Measurements from ENCODE around the gene MMP7. TPM values are rescaled to one million over a fixed set of nuclear protein-coding genes. Genes with fewer than 3 reads are reported as not detected.

Gene MMP7, protein sequence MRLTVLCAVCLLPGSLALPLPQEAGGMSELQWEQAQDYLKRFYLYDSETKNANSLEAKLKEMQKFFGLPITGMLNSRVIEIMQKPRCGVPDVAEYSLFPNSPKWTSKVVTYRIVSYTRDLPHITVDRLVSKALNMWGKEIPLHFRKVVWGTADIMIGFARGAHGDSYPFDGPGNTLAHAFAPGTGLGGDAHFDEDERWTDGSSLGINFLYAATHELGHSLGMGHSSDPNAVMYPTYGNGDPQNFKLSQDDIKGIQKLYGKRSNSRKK
- under 1 TPM in 4 of 5 donors, not detected in 1; 0.38 to 0.84 (median 0.70) TPM for polyA plus RNA-seq (ENCODE audit: insufficient read depth in 1 of 5, insufficient read length in 5 of 5, low replicate concordance in 1 of 5)
- long read RNA-seq, donor 1: 0 reads
- long read RNA-seq, donor 2: 0 reads
- long read RNA-seq, donor 3: 0 reads
- long read RNA-seq, donor 4: 0 reads
- long read RNA-seq, donor 5: 0 reads
- long read RNA-seq, donor 6: 0 reads
- long read RNA-seq, donor 7: 0 reads
- long read RNA-seq, donor 8: 0 reads

DNA sequence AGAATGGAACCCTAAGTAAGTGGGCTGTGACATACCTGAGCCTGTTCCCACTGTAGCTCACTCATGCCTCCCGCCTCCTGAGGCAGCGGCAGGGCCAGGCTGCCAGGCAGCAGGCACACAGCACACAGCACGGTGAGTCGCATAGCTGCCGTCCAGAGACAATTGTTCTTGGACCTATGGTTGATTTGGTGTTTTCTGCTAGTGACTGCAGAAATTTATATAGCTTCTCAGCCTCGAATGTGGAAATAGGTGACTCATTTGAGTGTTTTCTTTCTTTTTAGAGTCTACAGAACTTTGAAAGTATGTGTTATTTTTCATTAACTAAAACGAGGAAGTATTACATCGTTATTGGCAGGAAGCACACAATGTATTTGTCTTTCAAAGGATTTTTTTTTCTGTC is at the start of gene MMP7:
MMP7 (minus strand) TSS at position 190 of the 400 bp plus-strand sequence; CDS start at position 143, 47 bp downstream.
- no peak for DNase-seq

DNA sequence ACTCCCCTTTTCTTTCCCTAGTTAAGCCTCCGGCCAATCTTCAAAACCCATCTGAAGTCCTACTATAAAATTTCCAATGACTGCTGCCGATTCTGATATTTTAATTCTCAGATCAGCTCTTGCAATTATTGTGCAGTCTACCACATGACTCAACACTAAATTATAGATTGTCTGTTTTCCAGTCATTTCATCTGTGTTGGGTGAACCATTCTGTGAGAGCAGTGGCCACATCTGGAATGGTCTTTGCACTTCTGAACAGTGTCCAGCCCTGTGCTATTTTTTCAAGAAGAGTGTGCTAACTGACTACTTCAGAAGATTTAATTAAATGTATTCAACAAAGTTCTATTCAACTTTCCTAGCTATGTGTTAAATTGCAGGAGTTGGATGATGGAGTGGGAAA is 47.2 kb upstream of the MMP7 start:
- DNase-seq: no peak

DNA sequence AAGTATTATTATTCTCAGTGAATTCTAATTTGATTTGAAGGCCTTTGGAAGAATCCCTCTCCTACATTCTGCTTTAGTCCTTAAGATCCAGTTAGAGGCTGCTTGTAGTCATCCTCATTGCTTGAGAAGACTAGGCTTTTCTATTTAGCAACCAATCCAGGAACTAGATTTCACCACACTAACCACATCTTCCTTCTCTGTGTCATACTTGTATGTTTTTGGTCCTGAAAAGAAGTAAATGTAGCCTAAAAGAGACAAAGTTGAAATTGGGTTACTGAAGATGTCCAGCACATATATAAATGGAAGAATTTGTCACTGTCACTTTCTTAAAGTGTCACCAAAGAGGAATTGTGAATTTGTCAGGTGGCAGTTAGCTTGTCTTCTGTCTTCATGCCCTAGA is 46.6 kb upstream of the MMP7 start:
- no peak for DNase-seq

DNA sequence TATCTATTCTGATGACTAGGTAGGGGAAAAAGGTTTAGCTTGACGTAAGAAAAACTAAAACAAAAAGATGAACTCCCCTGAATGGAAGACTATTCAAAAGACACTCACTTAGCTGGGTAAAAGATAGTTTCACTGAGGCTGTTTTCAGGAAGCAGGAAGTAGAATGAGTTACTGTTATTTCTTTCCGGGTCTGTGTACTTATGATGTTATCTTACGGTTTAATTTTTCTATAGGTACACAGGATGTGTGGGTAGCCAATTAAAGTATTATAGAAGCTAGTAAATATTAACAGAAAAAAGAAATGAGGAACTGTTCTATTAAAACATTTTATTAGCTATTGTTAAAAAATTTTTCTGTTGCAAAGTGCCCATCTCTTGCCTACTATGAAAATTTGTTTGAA is 45.8 kb upstream of the MMP7 start:
- no peak for DNase-seq

DNA sequence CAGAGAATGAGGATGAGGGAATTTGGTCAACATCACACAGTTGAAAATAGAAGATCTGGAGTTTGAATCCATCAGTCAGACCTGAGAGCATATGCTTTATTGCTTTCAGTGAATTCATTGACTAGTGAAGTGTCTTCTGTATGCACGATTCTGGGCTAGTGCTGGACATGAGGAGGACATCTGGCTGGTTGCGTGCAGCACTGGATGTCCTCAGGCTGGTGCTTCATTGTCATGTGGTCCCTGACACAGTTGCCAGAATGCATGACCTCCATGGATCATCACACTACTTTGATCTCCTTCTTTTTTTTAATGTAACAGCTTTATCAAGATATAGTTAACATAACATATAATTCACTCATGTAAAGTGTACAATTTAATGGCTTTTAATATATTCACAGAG is 44.5 kb upstream of the MMP7 start:
- no peak for DNase-seq

DNA sequence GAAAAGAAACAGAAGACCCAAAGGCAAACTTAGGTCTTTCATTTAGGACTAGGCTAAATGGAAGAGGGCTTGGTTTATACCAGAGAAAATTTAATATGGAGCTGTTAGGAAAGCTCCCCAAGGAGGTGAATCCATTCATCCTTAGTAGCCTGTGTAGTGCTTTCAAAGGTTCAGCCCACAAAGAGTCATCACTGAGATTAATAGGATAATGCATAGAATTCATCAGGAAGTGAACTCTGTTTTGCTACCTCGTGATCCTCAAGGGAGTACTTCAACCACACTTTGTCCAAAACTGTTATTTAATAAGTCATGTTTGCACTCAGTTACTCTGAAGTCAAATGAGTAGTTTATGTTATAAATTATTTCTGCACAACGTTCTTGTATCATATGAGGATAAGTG is 43.3 kb upstream of the MMP7 start:
- DNase-seq: no peak

DNA sequence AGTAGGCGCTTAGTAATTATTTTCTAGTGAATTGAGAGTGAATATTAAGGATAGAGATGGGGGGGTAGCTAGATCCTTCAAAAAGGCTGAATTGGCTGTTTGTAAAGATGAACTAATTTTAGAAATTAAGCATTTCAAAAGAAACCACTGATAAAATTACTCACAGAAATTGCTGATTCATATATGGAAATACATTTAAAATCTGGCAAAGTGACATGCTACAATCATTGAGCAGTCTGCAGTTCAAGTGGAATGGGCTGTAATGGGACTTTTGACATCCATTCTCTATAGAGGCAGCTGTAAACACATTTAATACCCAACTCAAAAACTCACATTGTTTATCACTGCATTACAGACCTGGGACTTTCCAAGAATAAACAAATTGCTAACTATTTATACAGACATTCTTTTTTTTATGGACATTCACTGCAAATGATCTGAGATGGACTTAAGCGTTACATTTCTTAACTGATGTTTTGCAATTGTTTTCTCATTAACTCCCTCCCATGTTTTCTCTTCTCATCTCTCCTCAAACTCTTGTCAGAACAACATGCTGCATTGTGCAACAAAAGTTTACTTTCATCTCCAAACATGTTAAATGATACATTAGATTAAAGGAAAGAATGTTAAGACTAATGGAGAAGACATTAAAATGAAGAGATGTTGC is 42.1 kb upstream of the MMP7 start:
- peak; percentile 27 to 32 for DNase-seq

DNA sequence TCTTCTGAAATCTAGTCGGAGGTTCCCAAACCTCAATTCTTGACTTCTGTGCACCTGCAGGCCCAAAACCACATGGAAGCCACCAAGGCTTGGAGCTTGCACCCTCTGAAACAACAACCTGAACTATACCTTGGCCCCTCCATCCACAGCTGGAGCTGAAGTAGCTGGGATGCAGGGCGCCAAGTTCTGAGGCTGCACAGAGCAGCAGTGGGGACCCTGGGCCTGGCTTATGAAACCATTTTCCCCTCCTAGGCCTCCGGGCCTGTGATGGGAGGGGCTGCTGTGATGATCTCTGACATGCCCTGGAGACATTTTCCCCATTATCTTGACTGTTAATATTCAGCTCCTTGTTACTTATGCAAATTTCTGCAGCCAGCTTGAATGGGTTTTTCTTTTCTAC is 38.3 kb upstream of the MMP7 start:
- no peak for DNase-seq

DNA sequence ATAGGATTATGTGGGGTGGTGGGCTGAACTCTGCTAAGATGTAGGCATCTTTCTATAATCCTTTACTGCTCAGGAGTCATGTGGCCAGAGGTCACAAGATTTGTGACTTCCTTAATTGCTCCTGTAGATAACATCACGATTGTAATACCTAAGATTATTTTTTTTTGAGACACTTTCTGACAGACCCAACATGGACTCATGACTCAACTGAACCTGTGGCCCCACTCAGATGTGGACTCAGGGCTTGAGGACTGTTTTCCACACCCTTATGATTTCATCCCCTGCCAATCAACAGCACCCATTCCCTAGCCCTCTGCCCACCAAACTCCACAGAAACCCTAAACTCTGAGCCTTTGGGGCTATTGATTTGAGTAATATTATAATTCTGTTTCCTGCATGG is 35.6 kb upstream of the MMP7 start:
- no peak for DNase-seq

DNA sequence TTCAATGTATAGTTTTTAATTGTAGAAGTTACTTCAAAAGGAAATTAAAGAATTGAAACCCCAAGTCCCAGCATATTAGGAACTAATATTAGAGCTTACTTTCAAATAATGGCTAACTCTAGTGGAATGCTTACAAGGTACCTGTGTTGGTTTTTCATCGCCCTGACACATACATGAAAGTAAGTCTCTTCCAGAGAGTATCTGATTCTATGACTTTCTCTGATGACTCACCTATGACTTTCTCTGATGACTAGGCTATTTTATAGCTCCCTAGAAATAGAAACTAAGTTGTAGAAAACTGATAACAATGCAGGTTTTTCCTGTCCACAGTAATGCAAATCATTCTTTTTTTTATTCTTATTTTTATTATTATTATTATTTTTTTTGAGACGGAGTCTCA is 33.6 kb upstream of the MMP7 start:
- no peak for DNase-seq

DNA sequence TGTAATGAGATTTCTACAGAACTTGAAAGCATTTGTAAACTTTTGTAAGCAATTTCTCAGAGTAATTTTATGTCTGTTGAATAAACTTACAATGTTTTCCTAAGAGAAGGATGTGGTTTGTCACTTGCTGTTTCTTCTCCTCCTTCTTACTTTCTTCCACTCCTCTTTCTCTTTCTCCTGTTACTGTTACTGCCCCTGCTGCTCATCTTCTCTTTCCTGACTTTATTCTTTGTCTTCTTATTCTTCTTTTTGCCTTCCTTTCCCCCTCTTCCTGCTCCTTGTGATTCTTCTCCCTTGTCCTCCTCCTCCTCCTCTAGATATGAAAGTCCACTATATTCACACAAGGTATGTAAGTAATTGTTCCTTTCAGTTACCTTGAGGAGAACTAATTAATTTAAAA is 31.1 kb upstream of the MMP7 start:
- DNase-seq: no peak

DNA sequence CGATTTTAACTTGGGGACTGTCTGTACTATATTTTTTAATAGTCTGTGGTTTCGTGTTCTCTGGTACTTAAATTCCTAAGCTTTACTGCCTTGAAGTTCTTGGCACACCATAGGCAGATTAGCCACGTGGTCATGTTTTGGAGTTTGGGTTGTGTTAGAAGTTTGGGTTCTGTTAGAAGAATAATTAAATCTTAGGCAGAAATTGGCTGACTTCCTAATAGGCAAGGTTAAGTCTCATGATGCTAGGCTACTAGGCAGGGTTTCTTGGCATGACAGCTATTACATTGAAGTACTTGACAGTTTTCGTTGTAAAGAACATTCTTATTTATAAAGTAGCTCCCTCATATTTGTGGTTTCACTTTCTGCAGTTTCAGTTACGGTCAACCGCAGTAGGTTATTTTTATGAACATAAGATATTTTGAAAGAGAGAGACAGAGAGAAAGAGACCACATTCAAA is 30.0 kb upstream of the MMP7 start:
- peak; percentile 33 for DNase-seq

DNA sequence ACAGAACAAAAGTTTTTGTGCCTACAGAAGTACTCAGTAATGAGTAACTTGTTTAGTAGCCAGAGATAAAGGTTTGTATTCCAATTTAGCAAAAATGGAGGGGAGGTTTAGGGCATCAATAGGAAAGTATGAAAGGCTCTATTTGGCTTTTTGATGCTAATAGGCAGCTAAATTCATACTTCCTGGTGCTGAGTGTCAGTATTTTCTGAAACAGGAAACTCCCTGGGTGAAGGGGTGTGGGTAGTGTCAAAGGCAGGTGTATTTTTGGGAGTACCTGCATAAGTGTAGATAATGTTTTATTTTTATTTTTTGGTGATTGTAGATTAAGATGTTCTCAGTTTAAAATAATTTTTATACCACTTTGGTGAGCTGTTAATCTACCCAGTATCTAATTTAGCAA is 29.3 kb upstream of the MMP7 start:
- DNase-seq: no peak

DNA sequence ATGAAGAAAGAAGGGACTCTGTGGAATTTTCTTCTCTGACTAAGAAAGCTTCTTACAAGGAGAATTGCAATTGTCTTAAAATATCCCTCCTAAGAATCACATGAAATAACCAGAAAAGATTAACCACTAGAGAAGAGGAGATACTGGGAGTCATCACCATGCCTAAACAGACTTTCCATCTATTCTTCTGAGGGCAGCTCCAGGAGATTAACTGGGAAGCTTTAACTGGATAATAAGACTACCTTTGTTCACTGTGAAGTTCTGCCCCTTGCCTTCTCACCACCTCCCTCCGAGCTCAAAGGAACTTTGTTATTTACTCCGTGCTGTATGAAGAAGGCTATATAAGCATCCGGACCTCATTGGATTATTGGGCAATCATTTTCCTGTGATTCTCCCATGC is 24.5 kb upstream of the MMP7 start:
- no peak for DNase-seq

DNA sequence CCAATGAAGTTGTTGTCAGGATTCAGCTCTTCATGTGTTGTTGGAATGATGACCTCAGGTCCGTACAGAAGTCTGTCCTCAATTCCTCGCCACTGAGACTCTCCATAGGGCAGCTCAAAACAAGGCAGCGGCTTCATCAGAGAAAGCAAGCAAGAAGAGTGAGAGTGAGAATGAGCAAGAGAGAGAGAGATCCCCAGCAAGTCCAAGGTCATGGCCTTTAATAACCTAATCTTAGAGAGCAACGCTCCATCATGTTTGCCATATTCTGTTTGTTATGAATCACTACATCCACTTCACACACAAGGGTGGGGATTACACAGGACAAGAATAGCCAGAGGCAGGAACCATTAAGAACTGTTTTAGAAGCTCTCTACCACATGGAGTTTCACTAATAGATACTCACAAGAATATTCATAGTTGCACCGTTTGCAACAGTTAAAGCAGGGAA is 23.3 kb upstream of the MMP7 start:
- DNase-seq: no peak

DNA sequence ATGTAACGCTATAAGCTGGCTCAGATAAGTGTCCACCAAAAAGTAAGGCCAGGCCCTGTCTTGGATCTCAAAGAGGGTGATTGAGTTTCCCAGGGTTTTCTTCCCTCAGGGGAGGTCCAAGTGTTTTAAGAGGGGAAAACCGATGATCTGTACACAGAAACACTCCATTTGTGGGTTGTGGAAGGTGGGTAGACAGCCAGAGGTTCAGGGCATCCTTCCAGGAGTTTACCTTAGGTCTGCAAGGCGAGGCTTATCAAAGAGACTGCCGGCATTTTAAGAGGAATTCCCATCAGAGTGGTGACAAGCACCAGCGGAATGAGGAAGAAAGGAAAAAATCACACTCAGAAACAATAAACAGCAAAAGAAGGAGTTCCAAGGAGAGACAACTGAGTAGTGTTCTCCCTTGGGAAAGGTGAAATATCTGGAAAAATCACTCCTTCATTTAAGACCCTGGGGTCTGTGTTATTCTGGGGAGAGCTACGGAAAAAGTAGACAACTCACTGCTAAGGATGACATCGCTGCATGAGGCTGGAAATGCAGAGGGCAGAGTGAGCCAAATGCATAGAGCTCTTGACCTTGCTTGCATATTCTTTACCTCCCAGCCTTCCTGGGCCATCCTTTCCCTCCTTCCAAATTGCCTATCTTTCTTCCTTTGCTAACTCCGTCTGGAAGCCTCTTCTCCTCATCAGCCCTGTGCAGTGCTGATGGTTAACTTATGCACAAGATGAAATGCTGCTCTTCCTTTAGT is 22.1 kb upstream of the MMP7 start:
- peak in 1 of 2 donors; percentile 21 for DNase-seq

DNA sequence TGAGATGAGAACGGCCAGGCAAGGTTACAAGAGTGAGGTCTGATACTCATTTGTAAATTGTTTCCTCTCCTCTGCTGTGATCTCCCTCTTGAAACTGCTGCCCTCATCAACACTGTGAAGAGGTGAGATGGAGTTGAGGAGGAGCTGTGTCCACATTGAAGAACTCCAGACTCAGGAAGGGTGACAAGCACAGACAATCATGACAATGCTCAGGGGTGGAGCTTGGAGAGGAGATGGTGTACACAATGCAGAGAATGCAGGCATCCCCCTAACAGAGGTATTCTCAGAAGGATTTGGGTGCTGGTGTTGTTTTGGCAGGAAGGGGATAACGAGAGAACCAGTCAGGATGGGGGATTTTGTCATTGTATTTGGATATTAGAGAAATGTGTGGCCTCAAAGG is 21.5 kb upstream of the MMP7 start:
- DNase-seq: no peak

DNA sequence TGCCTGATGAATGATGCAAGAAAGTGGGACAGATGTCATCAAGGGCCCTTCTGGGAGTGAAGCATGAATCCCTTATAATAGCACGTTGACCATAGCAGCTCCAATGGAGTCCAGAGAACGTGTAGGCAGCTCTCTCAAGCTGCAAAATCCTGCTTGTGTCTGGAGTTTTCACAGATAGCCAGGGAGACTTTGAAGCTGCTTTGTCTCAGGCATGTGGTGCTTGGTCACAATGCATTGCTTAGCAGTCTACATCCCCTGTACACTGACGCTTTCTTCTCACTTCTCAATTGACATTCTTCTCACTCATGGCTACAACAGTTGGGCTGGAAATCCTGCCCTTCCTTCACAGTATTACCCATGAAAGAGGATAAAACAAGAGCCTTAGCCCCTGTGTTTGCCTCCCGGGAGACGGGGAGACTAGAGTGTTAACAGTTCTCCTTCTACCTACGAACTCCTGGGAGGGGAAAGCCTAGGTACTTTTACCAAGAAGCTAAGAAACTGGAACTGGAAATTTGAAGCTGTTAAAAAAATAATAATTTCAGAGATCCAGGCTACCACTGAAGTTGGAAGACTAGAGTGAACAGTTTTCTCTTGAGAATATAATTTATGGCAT is 20.7 kb upstream of the MMP7 start:
- no peak for DNase-seq

DNA sequence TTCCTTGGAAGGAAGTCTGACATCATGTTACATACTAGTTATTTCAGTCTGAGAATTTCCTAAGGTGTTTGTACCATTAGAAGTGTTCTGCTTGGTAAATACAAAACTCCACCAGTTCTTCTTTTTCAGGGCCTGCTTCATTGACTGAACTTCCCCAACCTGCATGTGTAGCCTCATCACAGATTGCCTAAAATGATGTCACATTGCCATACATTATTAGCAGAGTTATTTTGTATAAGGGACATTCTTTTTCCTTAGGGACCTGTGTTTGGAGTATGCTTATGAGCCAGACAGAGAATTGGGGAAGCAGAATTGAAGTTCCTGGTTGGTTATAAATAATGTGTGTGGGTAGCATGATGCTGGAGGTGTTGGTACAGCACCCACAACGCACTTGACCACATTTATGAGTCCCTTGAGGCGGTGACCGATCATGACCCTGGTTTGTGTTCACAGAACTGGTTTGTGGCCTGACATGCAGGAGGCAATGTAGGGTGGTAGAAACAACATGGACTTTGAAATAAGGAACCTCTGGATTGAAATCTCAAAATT is 16.4 kb upstream of the MMP7 start:
- DNase-seq: no peak

DNA sequence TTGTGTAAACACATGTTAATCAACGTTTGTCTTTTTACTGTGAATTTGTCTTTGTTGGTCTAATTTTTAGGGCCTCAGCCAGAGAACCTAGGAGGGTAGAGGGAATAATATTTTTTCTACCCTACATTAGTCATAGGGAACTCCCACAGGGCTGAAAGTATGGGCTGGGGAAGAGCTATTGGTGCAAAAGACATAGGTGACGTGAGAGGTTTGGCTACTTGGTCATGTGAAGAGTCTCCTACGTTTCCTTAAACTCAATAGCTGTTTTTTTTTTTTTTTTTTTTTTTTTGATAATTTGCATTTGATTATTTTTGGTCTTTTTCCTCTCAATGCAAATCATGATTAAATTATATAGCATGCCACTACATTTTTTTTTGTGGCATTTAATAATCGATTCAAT is 15.9 kb upstream of the MMP7 start:
- DNase-seq: no peak

DNA sequence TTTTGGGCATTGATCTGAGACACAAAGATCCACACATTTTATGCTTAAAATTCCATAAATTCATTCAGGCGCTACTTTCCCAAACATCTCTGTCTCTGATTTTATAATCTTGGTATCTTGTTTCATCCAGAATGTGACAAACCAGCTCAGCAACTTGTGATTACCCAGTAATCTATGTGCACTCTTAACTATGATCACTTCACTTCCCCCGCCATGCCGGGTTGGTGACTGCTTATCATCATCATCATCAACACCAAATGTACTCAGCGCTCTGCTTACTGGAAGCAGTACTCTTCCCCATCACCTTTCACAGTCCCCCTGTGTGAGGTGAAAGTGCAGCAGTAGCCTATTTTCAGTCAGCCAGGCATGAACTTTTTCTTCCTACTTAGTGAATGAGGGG is 15.2 kb upstream of the MMP7 start:
- no peak for DNase-seq

DNA sequence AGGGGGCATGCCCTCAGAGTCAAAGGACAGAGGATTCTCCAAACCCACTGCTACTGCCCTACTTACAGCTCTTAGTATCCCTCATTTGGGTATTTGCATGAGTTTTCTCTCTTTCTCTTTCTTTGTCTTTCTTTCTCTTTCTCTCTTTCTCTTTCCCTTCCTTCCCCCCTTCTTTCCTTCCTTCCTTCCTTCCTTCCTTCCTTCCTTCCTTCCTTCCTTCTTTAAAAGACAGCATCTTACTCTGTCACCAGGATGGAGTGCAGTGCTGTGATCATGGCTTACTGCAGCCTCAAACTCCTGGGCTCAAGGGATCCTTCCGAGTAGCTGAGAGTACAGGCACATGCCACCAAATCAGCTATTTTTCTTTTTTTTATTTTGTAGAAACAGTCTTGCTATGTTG is 14.0 kb upstream of the MMP7 start:
- DNase-seq: no peak

Measured in right lung (tissue), 10 donors.